Dedifferentiated amniotic fluid mesenchymal stem cell (primary cell): ENCODE data around the gene SYNDIG1.

ENCODE experiments used
- DNase-seq: peaks from one replicate; pipeline ENCODE4 v3.0.0-alpha.2; 2016; ENCODE audit errors: extremely low spot score

Gene SYNDIG1

DNA sequence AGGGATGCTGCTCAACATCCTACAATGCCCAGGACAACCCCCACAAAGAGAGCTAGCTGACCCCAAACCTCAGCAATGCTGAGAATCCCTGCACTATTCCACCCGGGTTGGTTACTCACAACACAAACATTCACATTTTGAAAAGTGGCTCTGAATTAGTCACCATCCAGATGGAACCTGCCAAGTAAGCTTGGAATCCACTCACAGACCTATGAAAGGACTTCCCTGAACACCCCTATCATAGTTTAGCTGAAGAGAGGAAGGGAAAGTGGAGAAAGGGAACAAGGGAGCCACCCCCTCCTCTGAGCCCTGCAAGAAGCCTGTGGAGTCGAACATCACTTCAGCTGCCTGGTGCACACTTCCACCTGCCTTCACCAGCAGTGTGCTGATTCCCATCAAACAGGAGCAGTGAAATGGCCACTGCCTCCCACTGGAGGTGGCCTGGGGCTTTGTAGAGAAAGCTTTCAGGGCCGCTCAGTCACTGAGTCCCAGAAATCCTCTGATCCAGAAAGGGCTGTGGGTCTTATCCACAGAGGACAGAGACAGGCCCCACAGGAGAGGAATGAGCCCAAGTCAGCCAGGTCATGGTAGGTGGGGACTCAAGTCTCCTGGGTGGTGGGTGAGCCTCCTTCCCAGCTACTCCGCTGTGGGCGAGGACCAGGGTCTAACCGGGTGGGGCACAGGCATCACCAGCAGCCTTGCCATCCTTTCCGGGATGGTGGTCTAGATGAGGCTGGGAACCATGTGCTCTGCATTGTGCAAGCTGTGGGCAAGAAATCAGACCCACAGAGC lies 203.7 kb downstream of the SYNDIG1 start:
- DNase-seq, result peak; percentile 82

DNA sequence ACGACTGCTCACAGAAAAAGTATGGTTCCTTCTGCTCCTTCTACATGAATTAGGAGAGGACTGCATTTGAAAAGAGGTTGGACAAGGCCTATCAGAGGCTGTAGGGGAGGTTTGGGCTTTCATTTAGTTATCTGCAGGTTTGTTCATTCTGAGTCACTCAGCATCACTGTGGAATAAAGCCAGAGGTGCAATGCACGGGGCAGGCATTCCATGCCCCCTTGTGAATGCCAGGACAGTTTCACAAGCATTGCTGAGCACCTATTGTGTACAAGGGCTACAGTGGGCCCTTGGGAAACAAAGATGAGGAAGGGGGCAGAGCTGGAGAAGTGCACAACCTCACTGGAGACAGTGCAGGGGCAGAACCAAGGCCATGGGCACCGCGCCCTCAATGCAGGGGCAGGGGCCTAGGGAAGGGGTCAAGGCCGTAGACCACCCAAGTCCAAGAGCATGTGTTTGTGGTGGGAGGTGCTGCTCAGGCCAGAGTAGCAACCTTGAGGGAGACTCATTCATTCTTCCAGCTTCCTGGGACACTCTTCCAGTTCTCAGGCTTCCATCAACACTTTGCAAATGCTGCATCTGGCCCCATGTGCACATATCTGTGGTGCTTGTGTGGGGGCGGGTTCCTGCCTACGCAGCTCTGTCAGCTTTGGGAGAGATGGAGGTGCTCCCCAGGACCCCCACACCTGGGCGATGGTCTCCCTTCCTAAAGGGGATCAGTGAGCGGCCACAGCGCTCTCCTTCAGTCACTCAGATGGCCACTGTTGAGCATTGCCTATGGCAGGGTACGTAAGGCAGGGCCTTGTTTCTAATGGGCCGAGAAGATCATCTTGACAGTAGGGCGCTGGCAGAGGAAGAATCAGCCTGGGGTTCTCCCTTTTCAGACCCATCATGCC lies 204.5 kb downstream of the SYNDIG1 start:
- DNase-seq, result no peak

DNA sequence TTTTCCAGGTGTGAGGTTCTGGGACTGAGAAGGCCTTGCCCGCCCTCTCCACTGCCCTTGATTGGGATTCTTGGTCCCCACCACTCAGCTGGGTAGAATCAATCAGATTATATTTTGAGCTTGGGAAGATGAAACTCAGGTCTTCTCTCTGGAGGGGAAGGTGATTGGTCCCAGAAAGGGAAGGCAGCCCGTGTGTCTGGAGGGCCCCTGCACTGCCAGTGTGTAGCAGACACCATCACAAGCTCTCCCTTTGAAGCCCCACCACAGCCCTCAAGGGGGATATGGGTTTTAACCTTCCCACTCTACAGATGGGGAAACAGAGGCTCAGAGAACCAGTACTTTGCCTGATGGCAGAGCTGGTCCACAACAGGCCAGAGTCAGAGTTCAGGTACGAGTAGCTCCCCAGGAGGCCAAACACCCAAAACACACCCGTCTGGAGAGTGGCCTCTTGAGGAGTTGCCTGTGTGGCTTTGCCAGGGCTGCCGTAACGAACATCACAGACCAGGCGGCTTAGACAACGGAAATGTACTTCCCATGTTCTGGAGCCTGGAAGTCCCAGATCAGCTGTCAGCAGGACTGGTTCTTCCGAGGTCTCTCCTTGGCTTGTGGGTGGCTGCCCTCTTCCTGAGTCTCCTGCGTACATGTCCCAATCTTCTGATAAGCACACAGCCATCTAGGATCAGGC lies 205.6 kb downstream of the SYNDIG1 start:
- DNase-seq, result no peak

DNA sequence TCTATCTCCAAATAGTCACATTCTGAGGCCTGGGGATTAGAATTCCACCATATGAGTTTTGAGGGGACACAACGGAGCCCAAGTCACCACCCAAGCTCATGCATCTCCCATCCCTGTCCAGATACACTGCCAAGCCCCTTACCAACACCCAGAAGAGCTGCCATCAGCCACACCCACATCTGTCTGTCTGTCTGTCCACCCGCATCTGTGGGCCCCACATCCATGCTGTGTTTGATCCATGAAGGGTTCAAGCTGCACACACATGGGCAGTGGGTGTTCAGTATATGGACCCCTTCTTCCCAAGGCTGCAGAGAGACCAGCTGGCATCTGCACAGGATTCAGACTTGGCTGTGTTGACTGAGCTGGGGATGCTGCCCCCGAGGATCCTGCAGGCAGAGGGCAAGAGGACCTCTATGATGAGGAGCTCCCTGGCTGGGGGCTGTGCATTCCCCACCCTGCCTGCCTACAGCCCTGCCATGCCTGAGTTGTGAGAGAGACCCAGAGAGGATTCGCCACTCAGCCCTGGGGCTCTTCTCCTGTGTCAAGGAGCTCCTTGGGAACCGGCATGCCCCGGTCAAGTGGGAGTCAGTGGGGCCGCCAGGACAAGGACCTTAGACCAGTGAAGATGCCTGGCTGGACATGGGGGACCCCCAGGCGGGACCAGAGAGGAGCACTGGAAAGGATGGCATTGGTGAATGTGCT lies 206.4 kb downstream of the SYNDIG1 start:
- no peak for DNase-seq

DNA sequence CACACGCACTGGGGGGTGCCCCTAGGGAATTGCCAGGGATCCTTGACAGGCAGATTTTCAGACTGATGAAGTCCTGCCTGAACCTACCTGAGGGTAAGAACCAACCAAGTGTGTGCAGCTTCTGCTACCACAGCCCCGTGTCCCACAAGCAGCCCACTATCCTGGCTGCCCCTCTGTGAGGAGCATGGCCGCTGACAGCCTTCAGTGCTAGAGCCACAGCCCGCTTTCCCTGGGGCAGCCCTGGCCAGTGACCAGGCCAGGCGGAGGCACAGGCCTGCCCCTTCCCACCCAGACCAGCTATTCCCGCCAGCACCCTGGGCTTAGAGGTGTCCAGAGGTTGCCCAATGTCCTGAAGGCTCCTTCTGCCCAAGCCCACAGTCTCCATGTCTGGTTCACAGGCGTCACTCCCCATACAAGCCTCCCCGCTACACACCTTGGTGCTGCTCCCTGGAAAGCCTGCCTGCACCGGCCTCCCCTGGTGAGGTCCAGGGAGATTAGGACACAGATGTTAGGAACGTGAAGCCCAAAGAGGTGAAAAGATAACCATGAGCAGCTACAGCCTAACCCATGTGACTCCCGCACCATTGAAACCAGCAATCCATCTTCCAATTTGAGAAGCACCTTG lies 207.0 kb downstream of the SYNDIG1 start:
- DNase-seq, result no peak

DNA sequence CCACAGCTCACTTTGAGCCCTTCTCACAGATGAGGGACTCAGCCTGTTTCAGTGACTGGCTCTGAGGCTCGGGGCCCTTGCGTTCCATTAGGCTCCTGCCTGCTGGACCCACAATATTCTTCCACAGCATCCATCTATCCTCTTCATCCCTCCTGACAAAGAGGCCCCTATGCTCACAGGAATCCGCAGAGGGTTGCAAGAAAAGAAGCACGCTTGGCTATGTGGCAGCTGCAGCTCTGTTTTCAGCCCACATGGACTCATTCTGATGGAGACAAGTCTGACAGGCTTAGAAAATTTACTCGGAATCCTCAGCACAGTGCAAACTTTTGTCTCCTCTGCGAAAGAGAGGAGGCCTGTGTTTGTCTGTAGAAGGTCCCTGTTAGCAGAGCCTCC lies 207.5 kb downstream of the SYNDIG1 start:
- DNase-seq, result no peak

DNA sequence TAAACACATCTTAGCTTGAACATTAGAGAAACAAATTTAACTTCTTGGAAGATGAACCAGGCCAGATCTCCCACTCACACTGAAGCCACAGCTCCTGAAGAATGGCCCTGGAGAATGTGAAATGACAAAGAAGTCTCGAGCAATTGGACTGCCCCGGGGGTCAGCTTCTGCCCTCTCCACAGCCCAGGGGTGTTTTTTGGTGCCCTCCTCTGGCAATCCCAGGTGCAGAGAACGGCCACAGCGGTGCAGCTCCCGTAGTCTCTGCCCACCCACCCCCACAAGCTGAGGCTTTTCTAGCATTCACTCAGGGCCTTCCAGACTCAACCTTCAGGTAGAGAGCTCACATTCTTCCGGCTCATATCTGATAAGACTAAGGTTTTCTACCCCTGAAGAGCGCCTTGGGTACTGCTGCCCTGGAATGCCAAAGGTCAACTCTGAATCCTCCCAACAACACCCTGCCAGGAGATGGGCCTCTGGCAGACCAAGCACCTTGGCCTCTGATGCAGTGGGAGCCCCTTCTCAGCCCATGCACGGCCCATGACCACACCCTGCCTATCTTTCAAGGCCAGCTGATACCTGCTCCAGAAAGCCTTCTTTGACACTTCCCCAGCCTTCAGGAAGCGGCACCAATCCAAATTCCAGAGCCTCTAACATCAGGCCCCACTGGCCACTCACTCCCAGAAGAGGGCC lies 208.3 kb downstream of the SYNDIG1 start:
- DNase-seq, result no peak

DNA sequence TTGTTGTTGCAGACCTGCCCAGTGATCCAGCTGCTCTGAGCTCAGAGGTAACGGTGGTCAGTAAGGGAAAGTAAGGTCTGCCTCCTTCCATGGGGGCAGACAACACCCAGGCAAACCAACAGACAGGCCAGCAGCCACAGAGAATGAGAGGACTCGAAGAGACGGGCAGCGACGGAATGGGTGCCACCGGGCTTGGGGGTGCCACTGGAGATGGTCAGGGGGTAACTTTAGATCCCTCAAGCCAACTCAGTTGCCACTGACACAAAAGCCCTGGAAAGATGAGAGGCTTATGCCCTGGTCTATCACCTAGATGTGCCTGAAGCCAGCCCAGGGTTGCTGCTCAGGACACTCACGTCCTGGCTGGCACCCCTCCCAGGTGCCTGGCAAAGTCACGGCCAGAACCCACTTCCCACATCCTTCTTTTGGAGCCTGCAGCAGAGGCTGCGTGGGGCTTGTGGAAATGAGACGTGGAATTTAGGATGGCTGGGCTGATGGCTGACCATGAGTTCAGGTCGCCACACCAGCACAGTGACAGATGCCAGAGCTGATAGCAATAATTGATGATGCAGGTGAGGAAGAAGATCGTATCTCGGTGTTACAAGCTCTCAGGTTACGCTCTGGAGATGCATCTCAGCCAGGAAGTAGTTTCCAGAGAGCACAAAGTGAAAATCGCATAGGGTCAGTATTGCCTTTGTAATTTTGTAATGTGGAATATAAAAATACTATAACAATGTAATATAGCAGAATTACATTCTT lies 209.1 kb downstream of the SYNDIG1 start:
- no peak for DNase-seq

DNA sequence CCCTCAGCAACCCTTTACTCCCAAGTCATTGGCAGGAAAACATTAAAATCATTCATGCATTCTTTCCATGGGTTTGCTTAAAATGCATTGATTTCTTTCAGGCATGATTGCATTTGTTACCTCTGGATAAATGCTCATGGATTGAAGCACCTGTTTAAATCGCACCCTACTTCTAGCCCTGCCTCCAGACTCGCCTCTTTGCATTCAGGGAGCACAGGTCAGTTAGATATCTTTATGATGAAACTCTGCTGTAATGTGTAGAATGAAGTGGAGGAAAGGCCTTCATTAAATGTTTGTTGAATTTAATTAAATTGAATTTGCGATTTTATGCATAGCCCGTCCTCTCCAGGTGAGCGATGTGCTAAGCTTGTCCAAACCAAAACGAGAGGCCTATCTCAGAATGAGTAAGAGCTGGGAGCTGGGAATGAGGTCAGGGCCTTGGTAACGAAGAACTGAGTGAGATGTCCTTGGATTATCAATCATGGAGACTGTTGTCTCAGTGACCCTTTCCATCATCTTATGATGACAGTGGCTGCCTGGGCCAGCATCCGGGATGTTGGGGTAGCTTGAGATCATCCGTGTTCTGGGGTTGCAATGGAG lies 210.1 kb downstream of the SYNDIG1 start:
- no peak for DNase-seq

DNA sequence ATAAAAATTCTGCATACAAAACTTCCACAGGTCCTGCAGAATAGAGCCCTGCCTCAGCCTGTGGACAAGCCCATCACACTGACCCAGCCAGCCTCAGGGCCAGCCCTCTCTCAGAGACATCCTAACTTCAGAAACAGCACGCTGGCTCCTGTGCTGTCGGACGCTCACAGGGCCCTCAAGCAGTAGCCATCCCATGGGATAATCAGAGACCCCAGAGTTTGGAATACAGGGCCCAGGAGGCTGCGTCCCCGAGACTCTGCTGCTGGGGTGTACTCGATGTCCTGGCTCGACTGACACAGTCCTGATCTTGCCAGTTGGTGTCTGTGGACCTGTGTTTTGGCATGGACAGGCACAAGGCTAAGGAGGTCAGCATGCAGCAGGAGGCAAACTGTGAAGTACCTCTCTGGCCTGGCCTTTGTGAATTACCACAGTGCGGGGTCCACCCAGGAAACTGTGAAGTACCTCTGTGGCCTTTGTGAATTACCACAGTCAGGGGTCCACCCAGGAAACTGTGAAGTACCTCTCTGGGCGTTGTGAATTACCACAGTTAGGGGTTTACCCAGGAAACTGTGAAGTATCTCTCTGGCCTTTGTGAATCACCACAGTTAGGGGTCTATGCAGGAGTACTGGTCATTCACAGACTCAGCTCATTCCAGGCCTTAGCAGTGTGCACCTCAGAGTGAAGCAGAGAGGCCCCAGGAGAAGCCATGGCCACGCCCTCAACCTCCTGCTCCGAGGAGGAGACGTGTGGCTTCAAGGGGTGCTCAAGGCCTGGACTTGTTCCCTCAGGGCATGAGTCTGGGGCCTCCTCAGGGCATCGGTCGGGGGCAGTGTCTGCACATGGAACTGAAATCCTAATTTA lies 212.4 kb downstream of the SYNDIG1 start:
- DNase-seq, result no peak

DNA sequence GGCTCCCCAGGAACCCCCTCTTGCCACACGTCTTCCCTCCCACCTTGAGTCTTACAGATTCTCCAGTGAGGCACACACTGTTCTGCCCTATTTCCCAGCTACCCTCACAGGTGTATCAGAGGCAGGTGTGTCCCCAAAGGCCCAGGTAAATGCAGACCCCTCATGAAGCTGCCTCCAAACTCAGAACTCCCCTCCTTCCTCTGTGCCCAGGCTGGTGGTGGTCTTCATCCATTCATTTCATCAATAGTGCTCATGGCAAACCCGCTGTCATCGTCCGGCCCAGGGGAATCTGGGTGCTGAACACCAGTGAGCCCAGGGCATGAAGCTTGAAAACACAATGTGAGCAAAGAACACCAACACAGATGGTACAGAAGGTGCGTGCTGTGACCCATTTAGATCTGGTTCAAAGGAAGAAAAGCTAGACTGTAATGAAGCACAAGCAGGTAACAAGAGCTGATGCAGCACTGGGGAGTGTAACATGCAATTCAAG lies 213.1 kb downstream of the SYNDIG1 start:
- no peak for DNase-seq

DNA sequence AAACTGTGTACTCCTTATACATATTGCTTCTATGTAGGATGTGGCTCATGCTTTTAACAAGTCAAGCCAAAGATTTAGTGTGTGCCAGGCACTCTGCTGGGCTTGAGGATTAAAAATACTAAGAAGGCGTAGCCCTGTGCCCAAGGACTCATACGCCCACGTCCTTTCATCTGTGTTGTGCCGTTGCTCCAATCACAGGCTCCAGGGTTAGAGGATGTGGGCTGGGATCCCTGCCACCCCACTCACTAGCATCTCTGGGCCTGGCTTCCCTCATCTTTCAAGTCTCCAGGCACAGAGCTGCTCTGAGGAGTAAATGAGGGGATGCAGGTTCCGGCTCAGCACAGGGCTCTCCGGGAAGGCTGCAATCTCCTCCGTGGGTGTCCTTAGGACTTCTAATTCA lies 214.2 kb downstream of the SYNDIG1 start:
- no peak for DNase-seq

DNA sequence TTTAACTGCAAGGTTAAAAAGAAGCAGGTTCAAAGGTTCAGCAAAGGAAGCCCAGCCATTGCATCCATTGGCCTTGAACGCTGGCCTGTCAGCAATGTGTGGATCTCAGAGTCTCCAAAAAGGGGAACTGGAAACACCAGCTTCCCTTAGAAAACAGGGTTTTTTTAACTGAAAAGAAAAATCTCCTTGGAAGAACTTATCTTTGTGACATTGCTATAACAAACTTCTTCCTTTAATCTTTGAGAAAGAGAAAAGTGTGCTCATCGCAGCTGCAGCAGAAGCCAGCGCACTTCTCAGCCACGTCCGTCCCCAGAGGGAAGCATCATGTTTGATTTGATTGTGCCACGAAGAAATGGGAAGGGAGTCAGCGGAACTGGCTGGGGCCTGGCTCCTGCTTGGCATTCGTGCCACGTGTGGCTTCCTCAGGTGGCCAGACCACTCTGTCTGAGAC lies 215.0 kb downstream of the SYNDIG1 start:
- no peak for DNase-seq

DNA sequence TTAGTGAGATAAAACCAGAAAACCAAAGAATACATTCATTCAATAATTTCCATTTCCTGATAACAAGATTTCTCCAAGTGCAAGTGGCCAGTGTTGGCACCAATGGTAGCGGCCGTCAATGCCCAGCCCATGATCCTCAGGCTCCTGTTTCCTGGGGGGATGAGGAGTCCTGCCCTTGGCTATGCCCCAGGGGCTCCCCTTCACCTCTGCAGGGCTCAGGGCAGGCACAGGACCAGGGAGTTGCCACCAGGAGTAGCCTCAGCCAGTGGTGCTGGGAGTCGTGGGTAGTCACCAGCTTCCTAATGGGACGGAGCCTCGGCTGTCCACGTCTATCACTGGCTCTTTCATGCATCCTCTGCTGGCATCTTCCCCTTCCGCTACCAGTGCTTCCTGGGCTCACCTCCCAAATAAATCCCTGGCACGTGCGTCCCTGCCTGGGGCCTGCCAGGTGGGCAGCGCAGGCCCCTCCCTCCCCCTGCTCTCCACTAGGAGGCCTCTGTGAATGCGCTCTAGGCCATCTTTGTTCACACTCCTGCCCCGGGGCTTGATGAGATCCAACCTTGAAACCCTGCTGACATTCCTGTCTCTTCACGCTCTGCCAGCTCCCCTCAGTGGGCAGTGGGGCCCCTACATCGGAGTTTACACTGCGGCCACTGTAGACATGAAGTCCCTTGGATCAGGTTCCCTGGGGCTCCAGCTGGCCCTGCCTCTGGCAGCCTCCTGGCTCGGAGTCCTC lies 215.7 kb downstream of the SYNDIG1 start:
- DNase-seq, result no peak

DNA sequence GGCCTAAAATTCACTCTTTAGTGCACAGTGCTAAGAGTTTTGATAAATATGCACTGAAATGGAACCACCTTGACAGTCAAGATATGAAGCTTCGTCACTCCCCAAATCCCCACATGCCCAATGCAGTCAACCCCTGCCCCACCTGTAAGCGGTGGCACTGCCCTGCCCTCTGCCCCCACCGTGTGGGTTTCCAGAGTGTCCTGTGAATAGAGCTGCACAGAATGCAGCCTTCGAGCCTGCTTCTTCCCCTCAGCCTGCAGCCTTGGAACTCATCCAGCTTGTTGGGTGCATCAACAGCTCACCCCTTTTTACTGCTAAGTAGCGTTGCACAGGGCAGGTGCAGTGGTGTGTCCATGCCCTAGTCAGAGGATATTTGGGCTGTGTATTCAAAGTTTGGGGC lies 216.3 kb downstream of the SYNDIG1 start:
- no peak for DNase-seq

DNA sequence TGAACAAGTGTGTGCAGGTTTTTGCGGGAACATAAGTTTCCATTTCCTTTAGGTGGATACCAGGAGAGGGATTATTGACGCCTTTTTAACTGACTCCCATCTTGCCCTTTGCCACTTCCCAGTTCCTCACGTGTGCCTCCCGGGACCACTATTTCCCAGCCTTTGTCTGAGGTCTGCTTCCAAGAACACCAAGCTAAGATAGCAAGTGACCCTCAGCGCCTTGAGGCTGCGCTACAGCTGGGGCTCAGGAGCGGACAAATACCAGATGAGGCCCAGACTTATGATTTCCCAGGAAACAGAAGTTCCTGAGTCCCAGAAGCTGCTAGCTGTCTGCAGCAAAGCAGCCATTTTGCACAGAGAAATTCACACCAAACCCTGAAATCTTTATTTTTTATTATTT lies 216.7 kb downstream of the SYNDIG1 start:
- DNase-seq, result no peak

DNA sequence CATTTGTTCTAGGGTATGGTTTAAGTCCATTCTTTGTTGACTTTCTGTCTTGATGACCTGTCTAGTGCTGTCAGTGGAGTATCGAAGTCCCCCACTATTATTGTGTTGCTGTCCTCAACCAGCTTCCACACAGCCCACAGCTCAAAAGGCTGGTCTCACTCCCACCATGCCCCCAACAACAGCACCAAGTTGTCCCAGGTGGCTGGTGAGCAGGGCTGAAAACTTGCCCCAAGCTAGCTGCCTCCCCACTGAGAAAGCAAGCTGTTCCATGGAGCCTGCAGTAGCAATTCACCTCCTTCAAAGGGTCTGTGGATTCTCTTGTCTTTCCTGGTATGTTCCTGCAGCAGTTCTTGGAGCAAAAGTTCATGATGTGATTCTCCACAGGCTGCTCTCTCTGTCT lies 221.0 kb downstream of the SYNDIG1 start:
- DNase-seq, result no peak

DNA sequence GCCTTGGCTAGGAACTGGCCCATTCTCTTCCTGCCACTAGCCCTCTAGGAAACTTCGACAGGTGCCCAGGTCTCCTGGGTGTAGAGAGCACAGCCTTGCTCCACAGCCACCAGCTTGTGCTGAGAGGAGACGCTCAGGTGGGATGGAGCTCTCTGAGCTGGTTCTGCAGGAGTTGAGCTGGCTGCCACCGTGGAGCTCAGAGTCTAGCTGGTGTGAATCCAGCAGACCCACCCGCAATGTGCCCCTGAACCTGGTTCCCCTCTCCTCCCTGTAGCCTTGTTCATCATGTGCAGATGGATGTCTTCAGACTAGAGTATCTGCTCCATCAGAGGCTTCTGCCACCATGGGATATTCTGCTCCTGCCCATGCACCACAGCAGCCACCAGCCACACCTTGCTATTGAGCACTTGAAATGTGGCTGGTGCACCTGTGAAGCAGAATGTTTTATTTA lies 222.5 kb downstream of the SYNDIG1 start:
- DNase-seq, result no peak
